Astrocyte of the cerebellum (primary cell): ENCODE data around the gene CSNK2A1.

Source experiments
- DNase-seq: peaks from one replicate; pipeline ENCODE4 v3.0.0-alpha.2; 2011; ENCODE audit warnings: low read depth
- H3K4me3 ChIP-seq: 2 replicates; pipeline ENCODE4 v1.5.1; 2011; ENCODE audit warnings: mild to moderate bottlenecking, low read depth, low read length, moderate library complexity
- CTCF ChIP-seq: IDR thresholded peaks from 2 replicates; pipeline ENCODE4 v1.5.1; 2012; ENCODE audit warnings: low read length, low read depth, moderate library complexity, mild to moderate bottlenecking; ENCODE audit errors: missing control alignments
- in situ Hi-C: cut with HindIII; loops from 2 replicates; pipeline ENCODE4 v1.10.0; 2017; ENCODE audit warnings: low sequenced_read_pairs

The CSNK2A1 gene

DNA sequence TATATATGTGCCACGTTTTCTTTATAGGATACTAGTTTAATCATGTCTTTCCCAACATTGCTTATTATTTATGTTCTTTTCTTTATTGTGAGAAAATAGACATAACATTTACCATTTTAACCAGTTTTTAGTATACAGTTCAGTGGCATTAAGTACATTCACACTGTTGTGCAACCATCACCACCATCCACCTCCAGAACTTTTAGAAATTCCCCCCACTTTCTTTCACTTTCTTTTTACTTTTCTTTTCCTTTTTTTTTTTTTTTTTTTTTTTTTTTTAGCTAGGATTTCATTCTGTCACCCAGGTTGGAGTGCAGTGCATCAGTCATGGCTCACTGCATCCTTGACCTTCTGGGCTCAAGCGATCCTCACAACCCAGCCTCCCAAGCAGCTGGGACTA lies 117.0 kb downstream of the CSNK2A1 start:
- no peak for DNase-seq
- TF ChIP-seq CTCF = no peak
- no peak overlapping the region for H3K4me3 ChIP-seq
- in situ Hi-C loops = no loop called here
